IMR-90 (cell line): ENCODE data around the gene TCOF1. TPM values are rescaled to one million over a fixed set of nuclear protein-coding genes. Genes with fewer than 3 reads are reported as not detected.

Experiments used
- ATAC-seq: fragments of 200-7000 bp; cut with Tn5 transposase; 2 replicates; pipeline ENCODE4 v1.9.1; 2020; ENCODE audit warnings: low read depth, mild to moderate bottlenecking, moderate library complexity
- BruUV-seq: library from RNA; stranded (reverse); fragments of 400-500 nt; replicated peaks from 2 replicates; lab custom pipeline; 2021; lab: Mats Ljungman, UMichigan
- CTCF ChIA-PET: fragments of 300-600 bp; formaldehyde crosslinking; extraction: SDS; loops from one replicate; lab custom pipeline; 2021; ENCODE audit warnings: antibody characterized with exemption; lab: Yijun Ruan, JAX
- POLR2A ChIA-PET: fragments of 300-600 bp; sonication (Branson Sonifier 250); formaldehyde crosslinking; loops from one replicate; lab custom pipeline; 2022; ENCODE audit warnings: antibody characterized with exemption; ENCODE audit not compliant: unreplicated experiment; lab: Charles Lee
- DNase-seq: peaks from one replicate; pipeline ENCODE4 v3.0.0; 2013
- H2AFZ ChIP-seq: replicated peaks from 2 replicates; pipeline ENCODE3; 2013; ENCODE audit warnings: low read length, mild to moderate bottlenecking; ENCODE audit not compliant: poor library complexity
- H2AK5ac ChIP-seq: 2 replicates; pipeline ENCODE4 v1.6.1; 2013; ENCODE audit warnings: low read depth, low read length, inconsistent platforms
- H2AK9ac ChIP-seq: replicated peaks from 2 replicates; pipeline ENCODE3; 2013; ENCODE audit warnings: mild to moderate bottlenecking, low read depth, low read length, moderate library complexity; ENCODE audit not compliant: poor library complexity
- H2BK120ac ChIP-seq: 2 replicates; pipeline ENCODE4 v1.6.1; 2013; ENCODE audit warnings: low read depth, low read length, inconsistent platforms
- H2BK15ac ChIP-seq: 3 replicates; pipeline ENCODE4 v1.6.1; 2013; ENCODE audit warnings: low read depth, low read length, inconsistent platforms
- H2BK20ac ChIP-seq: 2 replicates; pipeline ENCODE4 v1.6.1; 2013; ENCODE audit warnings: low read depth, mild to moderate bottlenecking, inconsistent platforms, low read length, moderate library complexity
- H2BK5ac ChIP-seq: 2 replicates; pipeline ENCODE4 v1.6.1; 2013; ENCODE audit warnings: mild to moderate bottlenecking, low read depth, low read length, inconsistent platforms; ENCODE audit not compliant: poor library complexity, severe bottlenecking
- H3K14ac ChIP-seq: replicated peaks from 2 replicates; pipeline ENCODE4 v1.6.1; 2013; ENCODE audit warnings: low read depth, low read length, inconsistent platforms
- H3K18ac ChIP-seq: 2 replicates; pipeline ENCODE4 v1.6.1; 2013; ENCODE audit warnings: low read depth, low read length, control low read depth
- H3K23ac ChIP-seq: 2 replicates; pipeline ENCODE4 v1.6.1; 2013; ENCODE audit warnings: low read depth, low read length, inconsistent platforms
- H3K27ac ChIP-seq: 2 replicates; pipeline ENCODE4 v1.5.1; 2013; ENCODE audit warnings: mild to moderate bottlenecking, control low read depth, low read length; ENCODE audit not compliant: insufficient read depth
- H3K27me3 ChIP-seq: 2 replicates; pipeline ENCODE4 v1.6.1; 2013; ENCODE audit warnings: low read length; ENCODE audit not compliant: control insufficient read depth, insufficient read depth
- H3K36me3 ChIP-seq: 2 replicates; pipeline ENCODE4 v1.6.1; 2013; ENCODE audit warnings: low read length, mixed read lengths; ENCODE audit not compliant: control insufficient read depth, insufficient read depth
- H3K4ac ChIP-seq: 2 replicates; pipeline ENCODE4 v1.6.1; 2013; ENCODE audit warnings: low read depth, low read length, inconsistent platforms
- H3K4me1 ChIP-seq: 2 replicates; pipeline ENCODE4 v1.6.1; 2013; ENCODE audit warnings: low read length, mixed read lengths; ENCODE audit not compliant: control insufficient read depth, insufficient read depth
- H3K4me2 ChIP-seq: 2 replicates; pipeline ENCODE4 v1.6.1; 2013; ENCODE audit warnings: low read depth, mild to moderate bottlenecking, control low read depth, low read length, moderate library complexity
- H3K4me3 ChIP-seq: 2 replicates; pipeline ENCODE4 v1.5.1; 2013; ENCODE audit warnings: low read depth, mild to moderate bottlenecking, control low read depth, low read length, moderate library complexity; ENCODE audit not compliant: insufficient read depth
- H3K56ac ChIP-seq: 2 replicates; pipeline ENCODE4 v1.6.1; 2013; ENCODE audit warnings: low read length, inconsistent platforms; ENCODE audit not compliant: insufficient read depth; ENCODE audit errors: extremely low read depth
- H3K79me1 ChIP-seq, 2 experiments: 2 replicates each; pipeline ENCODE4 v1.6.1; 2013; ENCODE audit warnings: low read length in 2 of 2, inconsistent platforms in 1 of 2, low read depth in 1 of 2
- H3K9ac ChIP-seq: 2 replicates; pipeline ENCODE4 v1.6.1; 2013; ENCODE audit warnings: low read depth, low read length, control low read depth
- H3K9me1 ChIP-seq: 2 replicates; pipeline ENCODE4 v1.6.1; 2013; ENCODE audit warnings: low read length, inconsistent platforms; ENCODE audit not compliant: insufficient read depth
- H3K9me3 ChIP-seq: 2 replicates; pipeline ENCODE4 v1.6.1; 2013; ENCODE audit warnings: low read length; ENCODE audit not compliant: control insufficient read depth, insufficient read depth
- H4K20me1 ChIP-seq: 2 replicates; pipeline ENCODE4 v1.6.1; 2013; ENCODE audit warnings: low read length, inconsistent platforms; ENCODE audit not compliant: insufficient read depth
- H4K5ac ChIP-seq: 2 replicates; pipeline ENCODE4 v1.6.1; 2013; ENCODE audit warnings: mild to moderate bottlenecking, low read depth, low read length, control low read depth
- H4K8ac ChIP-seq, 2 experiments: 2 replicates each; pipeline ENCODE4 v1.6.1; 2013; ENCODE audit warnings: low read depth in 2 of 2, low read length in 2 of 2, control low read depth in 1 of 2, inconsistent platforms in 1 of 2
- H4K91ac ChIP-seq: 2 replicates; pipeline ENCODE4 v1.6.1; 2013; ENCODE audit warnings: low read depth, low read length, inconsistent platforms; ENCODE audit not compliant: insufficient read depth
- CEBPB ChIP-seq: IDR thresholded peaks from 2 replicates; pipeline ENCODE4 v1.6.1; 2012; ENCODE audit warnings: low read depth, low read length, improper control_type of control experiment
- CHD1 ChIP-seq: IDR thresholded peaks from 2 replicates; pipeline ENCODE4 v1.6.1; 2012; ENCODE audit warnings: low read depth, low read length, improper control_type of control experiment
- RCOR1 ChIP-seq: IDR thresholded peaks from 2 replicates; pipeline ENCODE4 v1.6.1; 2012; ENCODE audit warnings: mild to moderate bottlenecking, low read length, improper control_type of control experiment; ENCODE audit not compliant: insufficient replicate concordance
- RFX5 ChIP-seq: IDR thresholded peaks from 2 replicates; pipeline ENCODE4 v1.8.0; 2012; ENCODE audit warnings: low read depth, mild to moderate bottlenecking, low read length, moderate library complexity
- WGBS, 2 experiments: methylation state at CpG; one replicate each; pipeline versions ENCODE4 v1.1.5 to v1.1.7; 2013; ENCODE audit warnings: missing lambda C conversion rate in 2 of 2; ENCODE audit not compliant: insufficient read length in 1 of 2; ENCODE audit errors: extremely low coverage in 2 of 2; 5-methylcytosine and 5-hydroxymethylcytosine counted together
- dilution Hi-C: fragments of 300-500 bp; cut with HindIII; formaldehyde crosslinking; loops from one replicate; pipeline ENCODE4 v1.14.3; 2018; ENCODE audit warnings: low sequenced_read_pairs; ENCODE audit not compliant: unreplicated experiment
- in situ Hi-C: fragments of 300-500 bp; cut with MboI; formaldehyde crosslinking; loops from 3 replicates; pipeline ENCODE4 v1.14.3; 2019; ENCODE audit warnings: low sequenced_read_pairs, inconsistent platforms, mixed read lengths
- intact Hi-C: fragments of 100-400 bp; cut with micrococcal nuclease; formaldehyde crosslinking; loops from 2 replicates; pipeline ENCODE4 v1.10.0; 2022
- polyA plus RNA-seq, 3 experiments: library from polyadenylated mRNA; depleted of rRNA; stranded (reverse); fragments of >200 nt; gene quantifications; 2 replicates each; pipeline ENCODE4 v1.2.3, GENCODE V29; 2012; ENCODE audit warnings: low replicate concordance in 1 of 3
- total RNA-seq: library from RNA; depleted of rRNA; stranded (reverse); fragments of >200 nt; gene quantifications from 2 replicates; pipeline ENCODE4 v1.2.3, GENCODE V29; 2012
- TF ChIP-seq, protein P1 (sequence below): fragments of 150-350 bp; IDR thresholded peaks from 2 replicates; pipeline ENCODE4 v1.6.1; 2016; ENCODE audit warnings: low read depth, mild to moderate bottlenecking, low read length, moderate library complexity, borderline replicate concordance

Gene TCOF1
- total and polyA plus RNA-seq, 2 of the 4 experiments (the other 2 are of a cell fraction) = 18.2 to 19.7 TPM

GRCh38 chr5:150328515-150328914 lies 29.0 kb upstream of the TCOF1 start:
- no peak overlapping the region for H2AK5ac ChIP-seq
- no peak overlapping the region for H4K8ac ChIP-seq
- H3K27ac ChIP-seq = no peak overlapping the region
- ChIA-PET POLR2A (no interaction called here), CTCF (no interaction called here)
- no TSS peak for BruUV-seq
- peaks cover 4% of the 10 kb centered on the region; the same call in 1 of the 2 replicates for H3K4me1 ChIP-seq
- no peak overlapping the region for H3K4ac ChIP-seq
- no peaks in the 10 kb centered on the region for H3K36me3 ChIP-seq
- TF ChIP-seq, protein P1, sequence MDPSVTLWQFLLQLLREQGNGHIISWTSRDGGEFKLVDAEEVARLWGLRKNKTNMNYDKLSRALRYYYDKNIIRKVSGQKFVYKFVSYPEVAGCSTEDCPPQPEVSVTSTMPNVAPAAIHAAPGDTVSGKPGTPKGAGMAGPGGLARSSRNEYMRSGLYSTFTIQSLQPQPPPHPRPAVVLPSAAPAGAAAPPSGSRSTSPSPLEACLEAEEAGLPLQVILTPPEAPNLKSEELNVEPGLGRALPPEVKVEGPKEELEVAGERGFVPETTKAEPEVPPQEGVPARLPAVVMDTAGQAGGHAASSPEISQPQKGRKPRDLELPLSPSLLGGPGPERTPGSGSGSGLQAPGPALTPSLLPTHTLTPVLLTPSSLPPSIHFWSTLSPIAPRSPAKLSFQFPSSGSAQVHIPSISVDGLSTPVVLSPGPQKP = no peak
- TF ChIP-seq CHD1 (no peak), CEBPB (no peak), RCOR1 (no peak), RFX5 (no peak)
- H2BK120ac ChIP-seq = no peak overlapping the region
- H3K23ac ChIP-seq = no peak overlapping the region
- ATAC-seq (no peak), DNase-seq (no peak)
- no peak overlapping the region for H2AK9ac ChIP-seq
- H2BK15ac ChIP-seq = no peak overlapping the region
- in situ Hi-C loops (no loop called here), intact Hi-C loops (no loop called here), dilution Hi-C loops (no loop called here)
- no peak overlapping the region for H3K18ac ChIP-seq
- no peak overlapping the region for H2BK5ac ChIP-seq
- peaks cover 9% of the 10 kb centered on the region; the same call in 1 of the 2 replicates for H3K9me1 ChIP-seq
- H3K4me2 ChIP-seq = no peak overlapping the region
- peaks cover 3% of the 10 kb centered on the region; the same call in 1 of the 2 replicates for H3K27me3 ChIP-seq
- H3K9me3 ChIP-seq = no peaks in the 10 kb centered on the region
- H4K5ac ChIP-seq = no peak overlapping the region
- no peaks in the 10 kb centered on the region for H3K79me1 ChIP-seq
- H4K20me1 ChIP-seq = no peaks in the 10 kb centered on the region
- no peak overlapping the region for H3K14ac ChIP-seq
- no peak overlapping the region for H3K9ac ChIP-seq
- H2BK20ac ChIP-seq = no peak overlapping the region
- no peak overlapping the region for H4K91ac ChIP-seq
- no peak overlapping the region for H2AFZ ChIP-seq
- WGBS, 2 experiments = 100% methylated on average over 2 of the region's 2 CpGs; no CpG with 5 or more reads in 1 of the 2 experiments
- H3K4me3 ChIP-seq = no peak overlapping the region
- H3K56ac ChIP-seq = no peak overlapping the region
